Cerebellar cortex (tissue), 1 donor: ENCODE measurements around the gene HGD.
A peak's percentile ranks its signal among the peaks of the same experiment; 100 is the strongest.

Experiments
- DNase-seq: peaks from one replicate; pipeline ENCODE4 v3.0.0-alpha.2; 2015; ENCODE audit warnings: low spot score

The HGD gene, protein sequence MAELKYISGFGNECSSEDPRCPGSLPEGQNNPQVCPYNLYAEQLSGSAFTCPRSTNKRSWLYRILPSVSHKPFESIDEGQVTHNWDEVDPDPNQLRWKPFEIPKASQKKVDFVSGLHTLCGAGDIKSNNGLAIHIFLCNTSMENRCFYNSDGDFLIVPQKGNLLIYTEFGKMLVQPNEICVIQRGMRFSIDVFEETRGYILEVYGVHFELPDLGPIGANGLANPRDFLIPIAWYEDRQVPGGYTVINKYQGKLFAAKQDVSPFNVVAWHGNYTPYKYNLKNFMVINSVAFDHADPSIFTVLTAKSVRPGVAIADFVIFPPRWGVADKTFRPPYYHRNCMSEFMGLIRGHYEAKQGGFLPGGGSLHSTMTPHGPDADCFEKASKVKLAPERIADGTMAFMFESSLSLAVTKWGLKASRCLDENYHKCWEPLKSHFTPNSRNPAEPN

DNA sequence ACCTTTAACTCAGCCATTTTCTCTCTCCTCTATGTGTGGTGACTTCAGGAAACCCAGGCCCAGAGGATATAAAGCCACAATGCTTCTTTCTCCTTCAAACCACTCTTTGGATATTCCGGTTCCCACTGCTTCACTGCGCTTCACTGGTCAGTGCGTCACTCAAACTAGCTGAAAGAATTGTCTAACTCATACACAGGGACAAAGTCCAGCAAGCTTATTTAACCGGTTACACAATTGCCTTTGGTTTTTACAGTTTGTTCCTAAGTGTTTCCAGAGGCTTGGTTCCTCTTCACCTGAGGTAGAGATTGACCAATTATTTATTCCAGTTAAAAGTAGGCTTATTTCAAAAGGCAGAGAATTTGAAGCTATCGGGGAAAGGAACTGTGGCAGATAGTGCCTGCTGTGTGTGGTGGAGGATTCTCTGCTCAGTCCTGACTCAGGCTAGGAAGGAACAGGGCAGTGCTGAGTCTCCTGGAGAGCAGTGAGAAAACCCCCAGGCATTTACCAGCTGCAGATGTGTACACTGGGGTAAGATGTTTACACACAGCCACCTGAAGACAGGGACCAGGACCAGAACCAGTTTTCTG lies at the start of gene HGD:
HGD (minus strand) TSS at position 145 of the 587 bp plus-strand sequence; CDS start at position 17, 128 bp downstream.
- no peak for DNase-seq

DNA sequence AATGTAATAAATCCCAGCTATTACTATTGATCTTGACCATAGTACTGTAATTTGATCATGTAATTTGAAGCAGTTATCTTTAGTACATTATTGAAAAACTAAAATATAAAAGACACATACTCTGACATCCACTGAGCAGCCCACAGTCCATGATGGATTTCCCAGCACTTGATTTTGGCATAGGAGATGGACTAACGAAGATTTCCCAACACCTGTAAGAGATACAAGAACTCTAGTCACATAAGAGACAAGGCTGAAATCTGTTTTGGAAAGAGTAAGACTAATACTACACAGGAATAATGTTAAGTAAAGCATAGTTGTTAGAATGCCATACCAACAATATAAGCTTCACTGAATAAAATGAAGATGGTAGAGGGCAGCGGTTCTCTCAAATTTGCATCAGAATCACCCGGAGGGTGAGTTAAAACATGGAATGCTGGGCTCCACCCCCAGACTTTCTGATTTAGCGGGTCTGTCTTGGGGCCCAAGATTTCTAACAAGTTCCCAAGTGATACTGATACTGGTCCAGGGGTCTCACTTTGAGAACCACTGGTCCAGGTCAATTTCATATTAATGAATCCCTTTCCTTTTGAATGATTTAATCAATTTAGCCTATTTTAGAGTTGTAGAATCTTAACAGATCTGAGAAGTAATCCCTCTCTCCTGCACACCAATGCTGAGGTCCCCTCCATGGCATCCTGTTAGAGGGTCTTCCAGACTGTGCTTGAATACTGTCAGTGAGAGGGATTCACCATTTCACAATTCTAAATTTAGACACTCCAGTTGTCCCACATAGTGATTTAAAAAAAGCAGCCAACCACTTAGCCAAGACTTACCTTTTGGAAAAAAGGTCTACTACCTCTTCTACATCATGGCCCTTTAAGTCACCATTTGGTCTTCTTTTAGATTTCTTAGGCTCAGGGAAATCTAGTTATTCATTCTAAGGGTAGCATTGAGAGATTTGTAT lies 48.8 kb upstream of the HGD start:
- DNase-seq = no peak

DNA sequence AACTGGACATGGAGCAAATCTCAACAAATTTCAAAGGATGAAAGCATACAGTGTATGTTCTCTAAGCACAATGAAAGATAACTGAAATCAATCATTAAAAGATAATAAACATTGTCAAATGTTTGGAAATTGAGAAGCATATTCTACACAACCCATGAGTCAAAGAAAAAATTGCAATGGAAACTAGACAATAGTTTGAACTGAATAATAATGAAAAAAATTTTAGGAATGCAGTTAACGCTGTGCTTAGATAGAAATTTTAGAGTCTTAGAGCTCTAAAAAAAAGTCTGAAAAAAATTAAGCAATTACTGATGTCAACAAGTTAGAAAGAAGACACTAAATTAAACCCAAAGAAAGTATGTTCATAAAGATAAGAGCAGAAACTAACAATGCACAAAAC lies 44.8 kb upstream of the HGD start:
- no peak for DNase-seq

DNA sequence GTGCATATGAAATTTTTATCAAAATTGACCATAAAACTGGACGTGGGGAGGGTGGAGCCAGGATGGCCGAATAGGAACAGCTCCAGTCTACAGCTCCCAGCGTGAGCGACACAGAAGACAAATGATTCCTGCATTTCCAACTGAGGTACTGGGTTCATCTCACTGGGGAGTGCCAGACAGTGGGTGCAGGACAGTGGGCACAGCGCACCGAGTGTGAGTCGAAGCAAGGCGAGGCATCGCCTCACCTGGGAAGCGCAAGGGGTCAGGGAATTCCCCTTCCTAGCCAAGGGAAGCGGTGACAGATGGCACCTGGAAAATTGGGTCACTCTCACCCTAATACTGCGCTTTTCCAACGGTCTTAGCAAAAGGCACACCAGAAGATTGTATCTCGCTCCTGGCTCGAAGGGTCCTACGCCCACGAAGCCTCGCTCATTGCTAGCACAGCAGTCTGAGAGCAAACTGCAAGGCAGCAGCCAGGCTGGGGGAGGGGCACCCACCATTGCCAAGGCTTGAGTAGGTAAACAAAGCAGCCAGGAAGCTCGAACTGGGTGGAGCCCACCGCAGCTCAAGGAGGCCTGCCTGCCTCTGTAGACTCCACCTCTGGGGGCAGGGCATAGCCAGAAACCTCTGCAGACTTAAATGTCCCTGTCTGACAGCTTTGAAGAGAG lies 37.3 kb upstream of the HGD start:
- peak; percentile 65 for DNase-seq

DNA sequence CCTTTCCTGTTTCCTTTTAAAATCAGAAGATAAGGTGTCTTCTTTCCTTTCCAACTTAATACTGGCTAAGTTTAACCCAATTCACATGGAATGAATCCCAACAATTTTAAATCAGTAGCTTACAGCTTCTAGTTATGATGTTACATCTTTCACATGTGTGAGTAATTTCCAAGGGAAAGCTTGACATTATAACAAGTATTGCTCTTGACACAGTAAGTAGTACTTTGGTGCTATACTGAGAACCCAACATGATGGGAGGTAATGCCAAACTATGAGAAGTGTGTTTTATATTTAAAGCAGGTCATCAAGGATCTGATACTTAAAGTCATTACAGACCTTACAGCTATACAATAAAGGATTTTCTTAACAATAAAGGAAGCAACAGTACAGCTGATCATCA lies 31.2 kb upstream of the HGD start:
- DNase-seq = no peak

DNA sequence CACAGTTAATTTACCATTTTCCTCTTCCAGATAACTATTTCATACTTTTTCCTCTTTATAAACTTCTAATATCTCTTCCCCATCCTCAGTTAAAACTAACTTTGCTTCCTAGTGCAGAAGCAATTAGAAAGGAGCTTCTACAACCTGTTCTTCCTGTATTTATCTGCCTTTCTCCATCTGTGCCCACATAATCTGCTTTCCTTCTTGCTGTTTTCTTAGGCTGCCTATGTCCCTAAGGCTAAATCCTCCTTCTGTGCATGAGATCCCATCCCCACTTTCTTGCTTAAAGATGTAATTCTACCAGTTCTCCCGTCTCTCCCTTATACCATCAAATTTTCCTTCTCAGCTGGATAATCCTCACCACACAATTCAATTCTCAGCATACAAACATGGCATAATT lies 28.3 kb upstream of the HGD start:
- DNase-seq = no peak

DNA sequence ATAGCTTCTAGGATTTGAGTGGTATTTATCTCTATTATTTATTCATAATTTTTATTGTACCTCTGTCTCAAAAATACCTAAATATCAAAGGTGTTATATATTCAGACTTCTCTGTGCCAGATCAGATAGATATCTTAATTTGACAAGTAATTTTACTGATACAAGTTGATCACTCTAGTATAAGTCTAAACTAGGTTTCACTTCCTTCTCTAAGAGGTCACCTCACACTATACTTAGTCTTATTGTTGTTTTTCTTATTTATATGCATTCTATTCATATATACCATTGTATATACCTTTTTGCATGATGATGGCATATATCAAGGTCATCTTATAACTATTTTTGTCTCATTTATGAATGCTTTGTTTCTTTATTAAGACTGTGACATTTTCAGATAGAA lies 26.4 kb upstream of the HGD start:
- DNase-seq = no peak

DNA sequence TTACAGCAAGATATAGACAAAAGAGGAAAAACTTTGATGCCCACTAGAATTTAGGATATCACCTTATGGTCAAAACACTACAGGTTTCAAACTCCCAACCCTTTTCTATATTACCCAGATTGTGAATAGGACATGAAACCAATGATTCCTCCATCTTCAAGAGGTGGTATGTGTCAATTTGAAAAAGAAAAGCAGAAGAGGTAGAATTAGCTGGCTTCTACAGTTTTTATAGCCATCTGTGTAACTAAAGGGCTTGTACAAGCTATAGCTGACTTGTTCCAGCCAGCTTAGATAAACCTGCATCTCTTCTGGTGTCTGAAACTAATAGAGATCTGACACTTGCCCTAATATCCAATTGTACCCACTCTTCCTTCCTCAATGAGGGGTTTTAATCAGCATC lies 24.9 kb upstream of the HGD start:
- DNase-seq = no peak

DNA sequence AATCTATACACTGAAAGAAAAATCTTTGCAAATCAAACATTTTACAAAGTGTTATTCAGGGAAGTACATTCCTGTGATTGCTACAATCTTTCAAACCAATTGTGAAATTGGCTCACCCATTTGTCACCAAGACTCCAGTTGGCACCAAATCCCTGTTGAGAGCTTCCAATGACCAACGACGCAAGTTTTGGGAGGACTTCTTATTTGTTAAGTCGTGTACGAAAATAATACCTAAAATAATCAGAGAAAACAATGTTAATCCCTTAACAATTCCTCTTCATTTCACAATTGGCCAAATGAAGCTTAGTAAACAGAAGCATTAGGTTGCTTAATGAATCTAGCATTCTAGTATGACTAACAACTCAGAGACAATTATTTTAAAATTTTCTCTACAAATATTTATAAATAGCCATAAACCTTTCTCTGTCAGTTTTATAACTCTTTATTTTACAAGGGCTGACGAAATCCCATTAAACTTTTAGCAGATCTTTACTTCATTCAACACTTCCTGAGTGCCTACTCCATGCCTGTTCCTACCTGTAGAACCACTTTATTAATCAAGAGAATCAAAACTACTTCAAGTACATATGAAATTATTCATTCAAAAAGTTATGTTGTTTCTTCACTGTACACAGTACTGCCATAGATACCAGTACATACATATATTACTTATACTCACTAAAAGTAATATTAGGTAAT lies 24.0 kb upstream of the HGD start:
- no peak for DNase-seq

DNA sequence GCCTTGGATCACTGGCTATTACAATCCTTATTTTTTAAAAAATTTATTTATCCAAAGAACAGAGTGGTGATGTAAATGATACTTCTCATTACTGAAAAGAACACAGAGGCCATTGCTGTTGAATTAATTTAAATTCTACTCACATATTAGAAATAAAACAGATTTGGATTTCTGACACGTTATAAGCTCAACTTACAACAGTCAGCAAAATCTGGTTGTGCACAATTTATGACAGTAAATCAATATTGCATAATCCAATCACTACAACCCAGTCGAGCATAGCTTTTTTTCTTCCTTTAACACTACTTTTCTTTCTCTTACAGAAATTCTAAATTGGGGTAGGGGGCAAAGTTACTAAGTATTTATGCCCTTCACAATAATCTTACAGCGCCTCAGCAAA lies 17.3 kb upstream of the HGD start:
- DNase-seq = no peak

DNA sequence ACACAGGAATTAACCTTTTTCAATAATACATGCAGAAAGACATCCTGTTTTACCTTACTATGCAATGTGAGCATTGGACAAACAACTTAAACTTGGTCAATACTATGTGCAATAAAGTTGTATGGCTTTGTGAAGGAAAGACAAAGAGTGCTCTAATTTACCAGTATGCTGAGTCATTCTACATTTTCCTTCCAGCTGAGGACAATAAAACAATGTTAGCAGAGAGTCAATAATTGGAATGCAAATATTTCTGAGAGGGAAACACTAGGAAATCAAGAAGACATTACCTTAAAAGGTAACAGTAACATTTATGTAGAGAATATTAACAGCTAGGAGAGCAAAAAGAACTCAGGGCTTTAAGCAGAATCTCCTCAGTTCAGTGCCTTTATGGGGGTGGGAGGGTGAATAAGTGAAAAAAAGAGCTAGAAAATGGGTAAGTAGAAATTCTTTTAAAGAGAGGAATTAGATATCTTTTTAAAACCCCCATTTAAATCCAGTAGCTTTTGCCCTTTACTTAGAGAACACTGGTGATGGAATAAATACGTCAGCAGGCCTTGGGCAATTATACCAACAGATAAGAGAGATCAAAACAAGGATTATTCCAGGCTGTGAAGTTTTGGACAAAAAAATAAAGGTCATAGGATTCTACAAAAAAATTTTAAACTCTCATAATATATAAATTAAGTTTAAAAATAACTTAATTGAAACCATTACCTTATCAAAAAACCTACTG lies 11.6 kb upstream of the HGD start:
- DNase-seq = no peak

DNA sequence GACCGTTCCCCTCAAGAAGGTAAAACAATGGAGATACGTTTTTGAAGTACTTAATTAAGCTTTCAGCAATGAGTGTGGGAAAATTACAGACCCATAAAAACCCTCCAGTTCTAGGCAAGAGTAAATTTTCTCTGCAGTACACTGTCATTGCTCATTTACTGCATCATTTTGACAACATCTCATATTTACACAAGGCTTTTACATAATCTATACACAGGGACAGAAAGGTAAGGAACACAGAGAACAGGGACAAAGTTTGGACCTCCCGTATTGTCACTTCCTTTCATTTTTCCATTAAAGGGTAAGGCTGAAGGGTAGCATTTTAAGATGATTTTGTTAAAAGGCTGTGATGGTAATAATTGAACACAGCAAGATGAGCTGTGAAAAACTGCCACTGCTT lies 7.4 kb upstream of the HGD start:
- no peak for DNase-seq

DNA sequence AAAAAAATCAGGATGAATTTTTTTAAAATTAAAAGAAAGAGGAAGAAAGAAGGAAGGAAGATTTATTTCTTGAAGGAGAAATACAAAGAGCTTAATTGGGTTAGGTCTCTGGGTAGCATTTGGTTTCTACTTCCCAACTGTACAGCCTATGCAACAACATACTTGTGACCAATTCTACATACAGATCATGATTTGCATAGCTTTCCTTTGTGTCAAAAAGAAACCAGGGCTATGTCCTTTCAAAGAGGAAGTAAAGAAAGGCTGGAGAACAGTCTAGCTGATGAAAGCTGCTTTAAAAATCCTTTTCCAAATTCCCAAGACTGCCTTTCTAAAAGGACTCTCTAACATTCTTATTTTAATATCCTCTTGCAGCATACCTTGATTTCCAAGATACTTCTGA lies 6.1 kb upstream of the HGD start:
- DNase-seq = no peak

DNA sequence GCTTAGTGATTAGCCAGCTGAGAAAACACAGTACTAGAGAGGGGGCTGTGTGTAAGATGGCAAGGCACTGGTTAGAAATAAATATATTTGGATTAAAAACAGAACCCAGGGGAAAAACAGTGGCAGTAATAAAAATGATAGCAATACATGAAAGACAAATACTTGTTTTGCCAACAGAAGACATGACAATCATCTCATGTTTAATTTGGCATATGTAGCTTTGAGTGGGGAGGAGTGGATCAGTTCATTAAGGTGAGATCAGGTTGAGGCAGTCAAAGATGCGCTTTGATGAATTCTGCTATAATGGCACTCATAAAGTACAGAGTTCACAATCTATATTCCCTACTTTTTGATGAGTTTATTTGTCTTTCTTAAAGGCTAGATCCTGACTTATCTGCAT lies 3.4 kb upstream of the HGD start:
- DNase-seq = no peak

DNA sequence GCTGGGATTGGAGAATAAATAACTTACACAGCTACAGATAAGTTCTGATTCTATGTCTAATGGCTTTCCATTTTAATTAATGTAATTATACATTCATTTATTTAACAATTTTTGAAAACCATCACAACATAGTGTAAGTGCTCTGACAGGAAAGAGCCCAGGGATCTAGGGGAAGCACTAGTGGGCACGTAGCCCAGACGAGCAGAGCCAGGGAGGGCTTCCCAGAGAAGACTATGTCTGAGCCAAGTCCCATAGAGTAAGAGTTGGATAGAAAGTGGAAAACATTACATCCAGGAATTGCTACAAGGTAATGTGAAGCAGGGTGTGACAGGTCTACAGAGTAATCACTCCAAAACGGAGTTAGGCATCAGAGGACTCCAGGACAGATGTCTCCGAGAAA lies 2.9 kb upstream of the HGD start:
- DNase-seq = peak; percentile 69

DNA sequence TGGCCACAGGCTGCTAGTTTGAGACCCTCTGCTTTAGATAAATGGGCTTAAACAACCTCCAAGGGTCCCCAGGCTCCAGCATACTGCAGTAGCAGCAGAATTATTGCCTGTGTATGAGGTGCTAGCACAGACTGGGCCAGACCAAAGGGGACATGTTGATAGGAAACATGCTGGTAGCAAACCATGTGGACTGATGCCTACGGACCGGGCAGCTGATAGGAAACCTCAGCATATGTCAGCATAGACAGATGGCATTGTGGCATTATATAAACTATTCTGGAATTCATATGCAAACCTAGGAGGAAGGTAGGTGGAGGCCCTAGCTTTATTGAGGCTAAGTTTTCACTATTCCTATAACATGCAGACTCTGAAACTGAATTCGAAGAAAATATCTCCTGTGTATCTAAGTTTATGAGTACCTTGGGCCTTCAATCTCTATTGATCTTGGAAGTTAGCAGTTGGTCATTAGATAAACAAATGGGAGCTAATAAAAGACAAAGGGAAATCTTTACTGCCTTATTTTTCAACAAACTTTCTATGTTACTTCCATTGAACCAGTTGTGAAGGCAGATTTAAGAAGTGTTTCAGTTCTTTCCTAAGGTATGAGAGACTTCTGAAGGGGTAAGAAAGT lies 1.7 kb upstream of the HGD start:
- DNase-seq = peak; percentile 83

DNA sequence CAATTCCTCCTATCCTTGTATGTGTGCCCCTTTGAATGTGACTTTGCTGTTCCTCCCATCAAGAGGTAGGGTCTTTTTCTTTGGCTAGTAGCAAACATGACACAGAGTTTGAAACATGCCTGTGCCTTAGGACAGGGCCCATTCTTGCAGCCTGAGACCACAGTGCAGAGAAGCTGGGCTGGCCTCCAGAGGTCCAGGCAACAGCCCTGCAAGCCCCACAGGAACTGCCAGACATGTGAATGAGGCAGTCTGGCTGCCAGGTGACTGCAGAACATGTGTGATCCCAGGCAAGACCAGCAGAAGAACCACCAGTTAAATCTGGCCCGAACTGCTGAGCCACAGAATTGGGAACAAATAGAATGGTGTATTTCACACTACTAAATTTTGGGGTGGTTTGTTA lies 1.2 kb upstream of the HGD start:
- DNase-seq = peak; percentile 76

DNA sequence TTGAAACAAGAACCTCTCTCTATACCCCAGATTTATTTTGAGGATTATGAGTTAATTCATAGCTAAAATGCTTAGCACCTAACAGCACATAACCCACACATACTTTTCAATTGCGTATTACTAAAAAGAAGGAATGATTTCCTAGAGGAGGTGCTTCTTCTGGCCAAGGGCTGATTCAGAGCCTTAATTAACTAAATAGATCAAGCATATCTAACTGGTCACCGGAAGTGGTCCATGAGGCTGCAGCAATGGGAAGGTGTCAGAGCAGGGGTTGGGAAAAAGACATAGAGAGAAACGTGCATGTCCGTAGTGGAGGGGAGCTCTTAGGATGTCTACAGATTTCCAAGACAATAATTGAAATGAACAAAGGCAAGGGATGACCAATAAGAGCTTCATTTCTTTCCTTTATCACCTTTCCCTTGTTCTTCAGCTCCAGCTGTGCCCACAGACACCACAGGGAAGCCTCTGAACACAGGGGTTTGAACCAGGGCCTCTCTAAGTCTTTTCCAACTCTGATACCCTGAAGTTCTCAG lies 467 bp downstream of the HGD start:
- no peak for DNase-seq

DNA sequence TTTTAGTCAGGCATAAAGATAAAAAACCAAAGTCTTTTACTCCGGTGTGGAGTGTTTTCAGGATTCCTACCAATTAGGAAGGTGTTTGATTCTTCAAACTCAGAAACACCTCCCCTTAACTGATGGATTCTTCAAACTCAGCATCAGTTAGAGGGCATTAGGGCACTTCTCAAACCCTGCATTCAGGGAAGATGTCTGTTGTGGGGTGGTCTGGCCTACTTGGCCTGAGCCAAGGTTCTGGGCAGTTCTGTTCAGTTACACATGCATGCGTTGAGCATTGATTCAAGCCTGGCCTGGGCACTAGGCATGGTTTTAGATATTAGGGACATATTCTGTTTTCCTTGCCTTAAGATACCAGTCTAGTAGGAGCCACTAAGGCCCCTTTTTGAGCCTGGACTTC lies 1.0 kb downstream of the HGD start:
- DNase-seq = no peak
